HG02852 (cell line): ENCODE results near the gene CCDC188.
"Not testable (repeated sequence)": the region's sequence is repeated elsewhere in the genome, so short reads cannot be mapped to it uniquely, and the experiment has no call there.

Experiments
- ATAC-seq: cut with Tn5 transposase; IDR thresholded peaks from one replicate; pipeline ENCODE4 v1.9.1; 2021; ENCODE audit warnings: mild to moderate bottlenecking, moderate library complexity; ENCODE audit not compliant: unreplicated experiment

The CCDC188 gene

DNA sequence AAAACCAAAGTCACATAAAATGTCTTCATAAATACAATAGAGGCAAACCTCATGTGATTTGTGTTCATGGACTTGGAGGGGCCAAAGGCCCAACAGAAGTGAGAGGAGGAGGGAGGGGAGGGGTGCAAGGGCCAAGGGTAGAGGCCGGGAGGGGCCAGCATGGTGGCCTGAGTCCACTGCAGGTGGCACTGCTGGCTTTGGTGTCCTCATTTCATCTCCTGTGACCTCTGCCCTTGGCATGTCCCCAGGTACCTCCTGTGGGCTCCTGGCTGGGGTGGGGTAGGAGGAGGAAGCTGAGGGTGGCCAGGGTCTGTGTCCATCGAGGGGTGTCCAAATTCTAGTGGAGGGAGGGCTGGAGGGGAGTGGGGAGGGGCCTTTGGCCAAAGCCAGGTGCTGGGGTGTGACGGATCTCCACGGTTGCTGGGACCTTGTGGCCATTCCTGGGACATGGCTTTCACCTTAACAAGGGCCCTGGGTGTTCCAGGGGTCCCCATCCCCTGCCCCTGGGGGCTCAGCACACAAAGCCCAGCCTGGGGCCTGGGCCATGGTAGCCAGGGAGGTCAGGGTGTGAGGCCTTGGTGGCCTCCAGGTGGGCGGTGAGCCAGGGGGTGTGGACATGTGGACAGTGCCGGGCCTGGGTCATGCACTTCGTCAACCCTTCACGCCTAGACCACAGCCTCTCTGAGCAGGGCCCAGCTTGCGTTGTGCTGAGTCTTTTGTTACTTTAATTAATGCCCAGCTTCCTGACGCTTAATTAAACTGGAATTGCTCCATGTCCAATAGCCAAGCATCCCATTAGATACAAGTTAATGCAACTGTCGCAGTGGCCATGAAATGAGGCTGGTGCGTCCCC lies 20.7 kb upstream of the CCDC188 start:
- ATAC-seq = no peak

DNA sequence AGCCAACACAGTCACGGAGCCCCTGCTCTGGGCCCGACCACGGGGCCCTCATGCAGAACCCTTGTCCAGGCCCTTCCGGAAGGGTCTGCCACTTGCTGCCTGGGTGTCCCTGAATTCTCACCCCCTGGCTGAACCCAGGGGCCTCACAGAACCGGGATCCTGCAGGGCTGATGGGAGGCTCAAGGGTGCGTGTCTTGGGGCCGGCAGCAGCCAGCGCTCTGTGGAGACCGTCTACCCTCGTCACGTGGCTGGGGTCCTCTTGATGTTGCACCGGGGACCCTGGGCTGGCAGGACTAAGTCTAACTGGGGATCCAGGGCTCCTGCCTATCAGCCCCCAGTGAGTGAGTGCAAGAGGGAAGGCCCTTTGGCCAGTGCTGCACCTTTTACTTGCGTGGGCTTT lies 19.3 kb upstream of the CCDC188 start:
- ATAC-seq = no peak

DNA sequence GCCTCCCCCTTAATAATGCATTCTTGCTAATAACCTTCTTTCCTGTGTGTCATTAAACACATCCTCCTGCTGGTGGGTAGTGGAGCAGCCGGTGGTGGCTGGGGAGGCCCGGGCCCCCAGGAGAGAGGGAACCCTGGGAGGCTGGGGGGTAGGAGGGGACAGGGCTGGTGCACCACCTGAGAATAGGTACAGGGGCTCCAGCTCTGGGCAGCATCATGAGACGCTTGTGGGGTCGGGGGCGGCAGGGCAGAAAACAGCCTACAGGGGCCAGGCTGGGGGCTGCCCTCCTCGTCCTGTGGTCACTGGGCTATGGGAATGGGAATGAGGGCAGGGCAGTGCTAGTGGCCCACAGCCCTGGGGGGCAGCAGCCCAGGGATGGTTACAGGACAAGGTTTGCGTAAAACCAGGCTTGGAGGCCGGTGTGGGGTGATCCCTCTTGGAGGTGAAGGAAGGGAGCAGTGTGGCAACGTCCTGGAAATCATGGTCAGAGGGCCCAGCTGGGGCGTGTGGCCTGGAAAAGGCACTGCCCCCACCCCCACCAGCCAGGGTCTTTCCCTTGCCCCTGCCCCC lies 18.5 kb upstream of the CCDC188 start:
- no peak for ATAC-seq

- ATAC-seq = no peak
Measured at GRCh38 chr22:20167643-20168322, 16.9 kb upstream of the CCDC188 start.

- ATAC-seq = no peak
Measured at GRCh38 chr22:20166703-20167102, 15.8 kb upstream of the CCDC188 start.

DNA sequence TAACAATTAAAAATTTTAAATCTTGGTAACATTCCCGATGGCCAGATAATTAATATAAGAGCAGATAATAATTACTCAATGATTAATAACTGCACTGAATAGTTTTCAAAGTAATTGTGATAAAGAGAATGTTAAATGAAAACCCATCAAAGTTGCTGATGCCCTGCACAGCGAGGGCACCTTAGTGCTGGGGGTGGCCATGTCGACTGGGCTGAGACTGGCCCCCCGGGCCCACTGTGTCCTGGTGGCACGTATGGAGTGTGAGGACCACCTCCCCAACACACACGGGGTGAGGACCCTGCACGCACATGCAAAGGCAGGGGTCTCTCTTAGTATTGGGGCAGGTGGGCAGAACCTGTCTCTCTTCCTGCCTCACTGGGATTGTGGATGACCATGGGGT lies 15.1 kb upstream of the CCDC188 start:
- no peak for ATAC-seq

GRCh38 chr22:20165421-20165820 lies 14.6 kb upstream of the CCDC188 start:
- ATAC-seq = no peak

- ATAC-seq = no peak
Measured at GRCh38 chr22:20164863-20165262, 14.0 kb upstream of the CCDC188 start.

- no peak for ATAC-seq
Measured at GRCh38 chr22:20160041-20160440, 9.2 kb upstream of the CCDC188 start.

DNA sequence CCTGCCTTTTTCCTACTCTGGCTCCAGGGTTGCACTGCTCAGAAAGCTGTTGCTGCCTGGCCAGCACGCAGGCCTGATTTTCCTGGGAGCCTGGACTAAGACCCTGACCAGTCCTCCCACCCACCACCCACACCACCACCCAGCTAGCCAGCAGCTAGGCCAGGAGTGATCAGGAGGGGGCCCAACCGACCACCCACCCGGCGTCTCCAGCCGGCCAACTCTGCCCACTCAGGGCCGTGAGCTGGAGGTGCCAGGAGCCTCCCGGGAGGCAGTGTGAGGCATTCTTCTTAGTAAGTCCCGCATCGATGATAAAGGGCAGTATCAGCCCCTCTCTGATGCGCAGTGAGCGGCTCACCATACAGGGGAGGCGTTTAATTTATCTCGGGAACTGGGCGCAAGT lies 8.7 kb upstream of the CCDC188 start:
- ATAC-seq = not testable (repeated sequence)

- ATAC-seq = no peak
Measured at GRCh38 chr22:20159076-20159475, 8.2 kb upstream of the CCDC188 start.

- no peak for ATAC-seq
Measured at GRCh38 chr22:20158391-20159036, 7.7 kb upstream of the CCDC188 start.

DNA sequence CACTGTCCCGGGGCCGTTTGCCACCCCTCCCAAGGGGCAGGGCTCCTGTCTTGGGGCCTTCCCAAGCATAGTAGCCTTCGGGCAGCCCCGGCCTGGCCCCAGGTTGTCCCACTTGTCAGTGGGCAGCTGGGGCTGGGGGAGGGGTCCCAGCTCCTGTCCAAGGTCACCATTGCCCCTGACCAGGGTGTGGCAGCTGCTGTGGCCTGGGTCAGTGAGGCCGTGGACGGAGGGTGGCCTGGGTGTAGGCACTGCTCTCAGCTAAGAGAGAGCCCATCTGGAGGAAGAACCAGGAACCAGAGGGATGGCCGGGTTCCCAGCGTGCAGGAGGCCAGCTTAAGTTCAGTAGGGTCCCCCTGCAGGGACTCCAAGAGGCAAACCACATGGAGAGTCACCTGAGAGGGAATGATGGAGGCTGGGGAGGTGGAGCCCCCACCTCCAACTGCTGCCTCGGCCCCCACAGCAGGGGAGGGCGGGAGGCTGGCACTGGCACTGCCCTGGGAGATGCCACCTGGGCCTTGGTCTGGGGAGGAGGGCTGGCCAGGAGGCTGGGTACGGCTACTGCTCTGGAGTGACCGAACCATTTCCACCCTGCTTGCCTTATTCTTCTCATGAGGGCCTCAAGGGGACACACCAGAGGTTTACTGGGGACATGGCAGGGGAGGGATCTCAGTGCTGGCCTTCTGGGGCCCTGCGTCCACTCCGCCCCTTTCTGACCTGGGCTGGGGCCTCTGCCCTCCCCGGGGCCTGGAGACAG lies 6.8 kb upstream of the CCDC188 start:
- ATAC-seq = no peak

DNA sequence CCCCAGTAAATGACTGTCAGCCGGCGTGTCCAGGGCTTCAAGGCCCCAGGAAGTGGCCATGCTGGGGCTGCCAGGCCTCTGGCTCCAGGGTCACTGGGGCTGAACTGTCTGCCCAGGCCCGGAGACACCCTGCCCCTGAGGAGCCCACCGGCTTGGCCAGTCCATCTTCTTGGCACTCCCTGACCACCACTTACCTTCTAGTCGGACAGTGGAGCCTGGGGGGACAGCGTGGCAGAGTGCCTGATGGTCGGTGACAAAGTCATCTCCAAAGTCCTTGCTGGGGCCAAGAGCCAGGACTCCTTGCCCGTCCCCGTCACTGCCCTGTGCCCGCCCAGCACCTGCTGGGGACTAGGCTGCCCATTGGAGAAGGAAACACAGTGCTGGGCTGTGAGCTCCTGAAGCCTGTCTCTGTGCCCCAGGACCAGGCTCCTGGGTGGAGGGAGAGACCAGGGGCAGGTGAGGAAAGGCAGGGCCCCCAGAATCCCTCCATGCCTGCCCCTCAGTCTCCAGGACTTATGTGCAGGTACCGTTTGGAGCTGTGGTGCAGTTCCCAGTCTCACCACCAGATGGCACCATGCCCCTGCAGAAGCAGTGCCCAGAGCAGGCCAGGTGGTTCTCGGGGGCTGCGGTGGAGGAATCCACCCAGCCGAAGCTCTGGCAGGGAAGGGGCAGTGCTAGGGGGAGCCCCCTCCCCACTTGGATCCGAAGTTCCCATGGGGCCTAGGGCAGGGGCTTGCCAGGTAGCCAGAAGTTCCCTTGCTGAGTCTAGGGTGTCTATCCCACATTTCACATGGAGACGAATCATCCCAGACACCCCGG lies 6.0 kb upstream of the CCDC188 start:
- ATAC-seq = no peak

DNA sequence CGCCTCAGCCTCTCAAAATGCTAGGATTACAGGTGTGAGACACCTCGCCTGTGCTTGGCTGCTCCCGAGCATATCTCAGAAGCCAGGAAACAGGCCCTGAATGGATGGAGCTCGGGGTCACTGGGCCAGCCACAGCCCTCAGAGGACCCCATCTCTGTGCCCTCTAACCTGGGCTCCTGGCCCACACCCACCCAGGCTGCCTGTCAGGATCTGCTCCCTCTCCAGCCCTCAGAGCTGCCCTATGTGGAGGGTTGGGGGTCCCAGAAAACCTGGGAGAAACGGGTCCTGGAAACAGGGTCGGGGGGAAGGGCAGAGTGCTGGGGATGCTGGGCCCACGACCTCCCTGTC lies 5.2 kb upstream of the CCDC188 start:
- no peak for ATAC-seq

DNA sequence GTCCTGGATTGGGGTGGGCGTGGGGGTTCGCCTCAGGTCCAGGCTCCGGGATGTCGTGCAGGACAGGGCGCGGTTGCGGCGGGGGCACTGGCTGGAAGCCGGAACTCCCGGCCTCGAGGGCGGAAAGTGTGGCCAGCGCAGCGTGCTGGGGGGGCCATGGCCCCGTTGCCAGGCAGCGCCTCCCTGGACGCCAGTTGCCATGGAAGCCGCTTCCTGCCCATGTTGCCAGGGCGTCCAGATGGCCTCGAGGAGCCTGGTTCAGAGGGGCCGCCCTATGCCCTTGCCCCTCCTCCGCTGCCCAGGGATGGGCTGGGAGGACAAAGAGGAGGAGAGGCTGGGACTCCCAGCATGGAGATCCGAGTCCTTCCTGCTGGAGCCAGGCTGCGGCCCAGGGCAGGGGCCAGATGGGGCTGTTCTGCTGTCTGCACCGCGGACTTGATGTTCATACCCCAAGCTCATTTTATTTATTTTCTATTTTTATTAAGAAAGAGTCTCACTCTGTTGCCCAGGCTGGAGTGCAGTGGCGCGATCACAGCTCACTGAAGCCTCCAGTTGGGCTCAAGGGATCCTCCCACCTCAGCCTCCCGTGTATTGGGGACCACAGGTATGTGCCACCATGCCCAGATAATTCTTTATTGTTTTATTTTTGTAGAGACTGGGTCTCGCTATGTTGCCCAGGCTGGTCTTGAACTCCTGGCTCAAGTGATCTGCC lies 4.6 kb upstream of the CCDC188 start:
- ATAC-seq = no peak

- no peak for ATAC-seq
Measured at GRCh38 chr22:20154602-20155187, 3.8 kb upstream of the CCDC188 start.

DNA sequence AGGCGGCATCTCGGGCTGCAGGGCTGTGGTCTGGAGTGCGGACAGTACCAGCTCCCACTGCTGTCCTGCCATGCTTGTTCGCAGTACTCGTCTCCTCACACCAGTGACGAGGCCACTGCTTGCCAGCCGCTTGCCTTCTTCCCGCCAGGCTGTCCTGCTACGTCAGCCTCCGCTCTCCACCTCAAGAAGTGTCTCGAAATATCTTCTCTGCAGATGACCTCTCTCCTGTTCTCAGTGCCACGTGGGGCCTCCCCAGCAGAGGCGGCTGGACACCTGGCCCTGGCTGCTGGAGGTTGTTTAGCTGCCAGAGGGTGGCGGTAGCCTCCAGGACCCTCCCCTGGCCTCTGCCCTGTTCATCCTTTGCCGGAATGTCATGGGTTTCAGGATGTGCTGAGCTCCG lies 3.1 kb upstream of the CCDC188 start:
- ATAC-seq = no peak

DNA sequence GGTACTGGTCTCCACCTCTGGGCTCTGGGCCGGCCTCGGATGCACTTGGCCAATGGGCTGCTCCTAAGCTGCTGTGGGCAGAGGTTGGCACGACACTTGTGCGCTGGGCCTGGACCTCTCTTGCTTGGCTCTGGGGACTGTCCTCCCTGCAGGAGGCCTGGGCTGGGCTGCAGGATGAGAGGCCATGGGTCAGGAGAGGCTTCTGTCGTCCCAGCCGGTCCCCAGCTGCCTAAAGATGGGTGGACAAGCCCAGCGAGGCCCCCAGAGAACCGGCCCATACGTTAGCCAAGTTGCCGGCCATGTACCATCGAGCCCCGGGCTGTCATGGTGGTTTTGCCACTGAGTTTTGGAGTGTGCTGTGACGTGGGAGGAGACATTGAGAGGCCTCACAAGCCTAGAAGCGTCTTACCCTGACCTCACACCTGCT lies 1.6 kb upstream of the CCDC188 start:
- no peak for ATAC-seq
